T-helper 22 cell (primary cell): ENCODE data around the gene ASTN2.

Experiments
- DNase-seq: peaks from one replicate; pipeline ENCODE4 v3.0.0-alpha.2; 2020; ENCODE audit warnings: low read depth

Gene ASTN2

GRCh38 chr9:116414374-116414773 is 1000.5 kb downstream of the ASTN2 start:
- no peak for DNase-seq

- DNase-seq = no peak
Observed at GRCh38 chr9:116411506-116411905, 1003.4 kb downstream of the ASTN2 start.

GRCh38 chr9:116409638-116410037 is 1005.2 kb downstream of the ASTN2 start:
- no peak for DNase-seq

- DNase-seq = no peak
Observed at GRCh38 chr9:116409129-116409528, 1005.7 kb downstream of the ASTN2 start.

GRCh38 chr9:116406469-116406868 is 1008.4 kb downstream of the ASTN2 start:
- no peak for DNase-seq

GRCh38 chr9:116405321-116405720 is 1009.5 kb downstream of the ASTN2 start:
- DNase-seq = no peak

GRCh38 chr9:116404228-116404627 is 1010.6 kb downstream of the ASTN2 start:
- DNase-seq = no peak

GRCh38 chr9:116403171-116403570 is 1011.7 kb downstream of the ASTN2 start:
- no peak for DNase-seq

- no peak for DNase-seq
Observed at GRCh38 chr9:116395699-116396037, 1019.2 kb downstream of the ASTN2 start.

- no peak for DNase-seq
Observed at GRCh38 chr9:116394894-116395698, 1019.8 kb downstream of the ASTN2 start.

GRCh38 chr9:116394070-116394469 is 1020.8 kb downstream of the ASTN2 start:
- no peak for DNase-seq

- no peak for DNase-seq
Observed at GRCh38 chr9:116393198-116393597, 1021.7 kb downstream of the ASTN2 start.

- no peak for DNase-seq
Observed at GRCh38 chr9:116391306-116391900, 1023.5 kb downstream of the ASTN2 start.

GRCh38 chr9:116390303-116391228 is 1024.3 kb downstream of the ASTN2 start:
- DNase-seq = no peak

- DNase-seq = no peak
Observed at GRCh38 chr9:116389541-116390302, 1025.1 kb downstream of the ASTN2 start.

GRCh38 chr9:116387934-116388698 is 1026.7 kb downstream of the ASTN2 start:
- no peak for DNase-seq

GRCh38 chr9:116383936-116384335 is 1030.9 kb downstream of the ASTN2 start:
- no peak for DNase-seq

GRCh38 chr9:116383133-116383532 is 1031.7 kb downstream of the ASTN2 start:
- no peak for DNase-seq

GRCh38 chr9:116382053-116382452 is 1032.8 kb downstream of the ASTN2 start:
- DNase-seq = no peak

GRCh38 chr9:116381350-116381749 is 1033.5 kb downstream of the ASTN2 start:
- no peak for DNase-seq

- DNase-seq = no peak
Observed at GRCh38 chr9:116380496-116380995, 1034.3 kb downstream of the ASTN2 start.
